Keratinocyte (primary cell): Measurements from ENCODE around the gene SLIT3.

ENCODE experiments used
- EZH2 ChIP-seq: IDR thresholded peaks from one replicate; pipeline ENCODE4 v1.6.1; 2012; ENCODE audit warnings: inconsistent platforms, mild to moderate bottlenecking, low read length, moderate library complexity
- TF ChIP-seq, protein P1 (sequence below), 3 experiments: IDR thresholded peaks in 1 of 3; conservative IDR thresholded peaks in 1 of 3; optimal IDR thresholded peaks in 1 of 3; 2 replicates in 2 of 3; 3 replicates in 1 of 3; pipeline versions ENCODE3 to v1.5.1; 2011; ENCODE audit warnings: low read length in 3 of 3, mild to moderate bottlenecking in 3 of 3, moderate library complexity in 2 of 3, control low read depth in 1 of 3, inconsistent platforms in 1 of 3; ENCODE audit not compliant: insufficient read depth in 2 of 3; ENCODE audit errors: extremely low read depth in 1 of 3

DNA sequence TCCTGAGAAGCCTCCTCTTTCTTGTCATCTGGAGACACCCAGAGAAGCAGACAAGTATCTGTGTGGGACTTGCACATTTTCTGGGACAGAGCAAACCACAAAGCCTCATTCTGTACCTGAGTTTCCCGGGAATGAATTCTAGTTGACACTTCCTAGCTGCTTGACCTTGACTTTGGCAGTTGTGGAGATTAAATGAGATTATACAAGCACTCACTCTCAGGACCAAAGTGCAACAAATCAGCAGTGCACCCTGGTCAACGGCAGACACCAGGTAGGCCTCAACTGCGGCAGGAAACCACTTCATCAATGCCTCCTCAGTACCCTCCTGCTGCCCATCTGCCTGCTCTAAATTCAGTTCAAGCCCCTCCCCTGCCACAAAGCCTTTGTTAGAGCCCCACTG lies 607.1 kb downstream of the SLIT3 start:
- no peak for TF ChIP-seq EZH2
- TF ChIP-seq, protein P1, sequence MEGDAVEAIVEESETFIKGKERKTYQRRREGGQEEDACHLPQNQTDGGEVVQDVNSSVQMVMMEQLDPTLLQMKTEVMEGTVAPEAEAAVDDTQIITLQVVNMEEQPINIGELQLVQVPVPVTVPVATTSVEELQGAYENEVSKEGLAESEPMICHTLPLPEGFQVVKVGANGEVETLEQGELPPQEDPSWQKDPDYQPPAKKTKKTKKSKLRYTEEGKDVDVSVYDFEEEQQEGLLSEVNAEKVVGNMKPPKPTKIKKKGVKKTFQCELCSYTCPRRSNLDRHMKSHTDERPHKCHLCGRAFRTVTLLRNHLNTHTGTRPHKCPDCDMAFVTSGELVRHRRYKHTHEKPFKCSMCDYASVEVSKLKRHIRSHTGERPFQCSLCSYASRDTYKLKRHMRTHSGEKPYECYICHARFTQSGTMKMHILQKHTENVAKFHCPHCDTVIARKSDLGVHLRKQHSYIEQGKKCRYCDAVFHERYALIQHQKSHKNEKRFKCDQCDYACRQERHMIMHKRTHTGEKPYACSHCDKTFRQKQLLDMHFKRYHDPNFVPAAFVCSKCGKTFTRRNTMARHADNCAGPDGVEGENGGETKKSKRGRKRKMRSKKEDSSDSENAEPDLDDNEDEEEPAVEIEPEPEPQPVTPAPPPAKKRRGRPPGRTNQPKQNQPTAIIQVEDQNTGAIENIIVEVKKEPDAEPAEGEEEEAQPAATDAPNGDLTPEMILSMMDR (optimal IDR thresholded peaks at IDR 0.05 in 1 of 3, IDR thresholded peaks at IDR 0.05 in 1 of 3, conservative IDR thresholded peaks at IDR 0.05 in 1 of 3; ENCODE audit: extremely low read depth in 1 of 3, insufficient read depth in 2 of 3, low read length in 3 of 3): no peak
